Adipocyte (in vitro differentiated cells): Measurements from ENCODE around the gene LNP1.

Experiments
- DNase-seq: peaks from one replicate; pipeline ENCODE4 v3.0.0-alpha.2; 2015; ENCODE audit warnings: low read depth
- H3K27me3 ChIP-seq: replicated peaks from 2 replicates; pipeline ENCODE4 v1.7.0; 2013; ENCODE audit warnings: mild to moderate bottlenecking, low read length, moderate library complexity; ENCODE audit not compliant: control insufficient read depth, insufficient read depth
- H3K36me3 ChIP-seq: 2 replicates; pipeline ENCODE4 v1.7.0; 2013; ENCODE audit warnings: low read length, mild to moderate bottlenecking, moderate library complexity; ENCODE audit not compliant: control insufficient read depth, insufficient read depth, severe bottlenecking
- H3K4me1 ChIP-seq: 2 replicates; pipeline ENCODE4 v1.7.0; 2013; ENCODE audit warnings: mild to moderate bottlenecking, low read length, moderate library complexity; ENCODE audit not compliant: control insufficient read depth, insufficient read depth
- H3K4me3 ChIP-seq: 2 replicates; pipeline ENCODE4 v1.7.0; 2013; ENCODE audit warnings: mild to moderate bottlenecking, low read length, moderate library complexity
- H3K9ac ChIP-seq: 2 replicates; pipeline ENCODE4 v1.7.0; 2013; ENCODE audit warnings: mild to moderate bottlenecking, low read length, moderate library complexity
- H3K9me3 ChIP-seq: 2 replicates; pipeline ENCODE4 v1.7.0; 2013; ENCODE audit warnings: mild to moderate bottlenecking, low read length, moderate library complexity; ENCODE audit not compliant: control insufficient read depth

Gene LNP1

GRCh38 chr3:100401674-100402041, 319 bp downstream of the LNP1 start:
- Histone ChIP-seq H3K27me3 (no peaks in the 10 kb centered on the region), H3K36me3 (no peaks in the 10 kb centered on the region), H3K4me1 (peaks cover 33% of the 10 kb centered on the region), H3K4me3 (peak overlapping the region; percentile 94), H3K9ac (peak overlapping the region; percentile 97), H3K9me3 (no peaks in the 10 kb centered on the region)
- peak; percentile 68 for DNase-seq

- peak; percentile 86 for DNase-seq
- H3K36me3 ChIP-seq: no peaks in the 10 kb centered on the region
- peak overlapping the region; percentile 97 for H3K9ac ChIP-seq
- H3K4me1 ChIP-seq: peaks cover 33% of the 10 kb centered on the region
- H3K27me3 ChIP-seq: no peaks in the 10 kb centered on the region
- H3K4me3 ChIP-seq: peak overlapping the region; percentile 94
- H3K9me3 ChIP-seq: peaks cover 1% of the 10 kb centered on the region
Observed at GRCh38 chr3:100402256-100402655, 917 bp downstream of the LNP1 start.

GRCh38 chr3:100402891-100403290, 1.6 kb downstream of the LNP1 start:
- H3K36me3 ChIP-seq: no peaks in the 10 kb centered on the region
- peaks cover 33% of the 10 kb centered on the region for H3K4me1 ChIP-seq
- no peak for DNase-seq
- H3K9ac ChIP-seq: peak overlapping the region; percentile 97
- peak overlapping the region; percentile 94 for H3K4me3 ChIP-seq
- peaks cover 6% of the 10 kb centered on the region for H3K9me3 ChIP-seq
- H3K27me3 ChIP-seq: no peaks in the 10 kb centered on the region

- H3K4me1 ChIP-seq: peaks cover 30% of the 10 kb centered on the region
- no peaks in the 10 kb centered on the region for H3K36me3 ChIP-seq
- peaks cover 6% of the 10 kb centered on the region for H3K9me3 ChIP-seq
- H3K4me3 ChIP-seq: peak overlapping the region; percentile 94
- peak; percentile 21 for DNase-seq
- H3K27me3 ChIP-seq: no peaks in the 10 kb centered on the region
- H3K9ac ChIP-seq: peak overlapping the region; percentile 97
Observed at GRCh38 chr3:100403362-100404249, 2.3 kb downstream of the LNP1 start.

- Histone ChIP-seq H3K36me3 (no peaks in the 10 kb centered on the region), H3K9ac (no peak overlapping the region), H3K4me3 (peak overlapping the region; percentile 94), H3K9me3 (peaks cover 6% of the 10 kb centered on the region), H3K27me3 (no peaks in the 10 kb centered on the region), H3K4me1 (peaks cover 25% of the 10 kb centered on the region)
- no peak for DNase-seq
Observed at GRCh38 chr3:100404250-100404548, 2.9 kb downstream of the LNP1 start.

GRCh38 chr3:100407164-100407563, 5.8 kb downstream of the LNP1 start:
- Histone ChIP-seq H3K4me3 (no peak overlapping the region), H3K4me1 (peaks cover 22% of the 10 kb centered on the region), H3K27me3 (no peaks in the 10 kb centered on the region), H3K9me3 (peaks cover 6% of the 10 kb centered on the region), H3K36me3 (no peaks in the 10 kb centered on the region), H3K9ac (no peak overlapping the region)
- DNase-seq: no peak

GRCh38 chr3:100407977-100408532, 6.7 kb downstream of the LNP1 start:
- no peaks in the 10 kb centered on the region for H3K27me3 ChIP-seq
- H3K4me3 ChIP-seq: no peak overlapping the region
- H3K36me3 ChIP-seq: no peaks in the 10 kb centered on the region

GRCh38 chr3:100411091-100411982, 10.0 kb downstream of the LNP1 start:
- Histone ChIP-seq H3K4me1 (no peaks in the 10 kb centered on the region), H3K36me3 (no peaks in the 10 kb centered on the region), H3K4me3 (no peak overlapping the region), H3K9me3 (peaks cover 6% of the 10 kb centered on the region), H3K9ac (no peak overlapping the region), H3K27me3 (no peaks in the 10 kb centered on the region)
- no peak for DNase-seq

More at GRCh38 chr3:100407977-100408532, 6.7 kb downstream of the LNP1 start:
- no peak overlapping the region for H3K9ac ChIP-seq
- no peak for DNase-seq
- peaks cover 6% of the 10 kb centered on the region for H3K9me3 ChIP-seq
- peaks cover 13% of the 10 kb centered on the region for H3K4me1 ChIP-seq

GRCh38 chr3:100412912-100413590, 11.7 kb downstream of the LNP1 start:
- no peak overlapping the region for H3K4me3 ChIP-seq
- H3K36me3 ChIP-seq: no peaks in the 10 kb centered on the region
- H3K9me3 ChIP-seq: no peaks in the 10 kb centered on the region
- no peak for DNase-seq
- no peaks in the 10 kb centered on the region for H3K4me1 ChIP-seq
- H3K27me3 ChIP-seq: no peaks in the 10 kb centered on the region
- no peak overlapping the region for H3K9ac ChIP-seq

GRCh38 chr3:100413613-100414012, 12.3 kb downstream of the LNP1 start:
- Histone ChIP-seq H3K9me3 (no peaks in the 10 kb centered on the region), H3K4me3 (no peak overlapping the region)

GRCh38 chr3:100416176-100416575, 14.8 kb downstream of the LNP1 start:
- no peaks in the 10 kb centered on the region for H3K9me3 ChIP-seq
- H3K4me3 ChIP-seq: no peak overlapping the region
- no peaks in the 10 kb centered on the region for H3K36me3 ChIP-seq
- H3K4me1 ChIP-seq: no peaks in the 10 kb centered on the region
- no peak for DNase-seq
- no peaks in the 10 kb centered on the region for H3K27me3 ChIP-seq
- no peak overlapping the region for H3K9ac ChIP-seq

More at GRCh38 chr3:100413613-100414012, 12.3 kb downstream of the LNP1 start:
- no peak for DNase-seq
- Histone ChIP-seq H3K36me3 (no peaks in the 10 kb centered on the region), H3K27me3 (no peaks in the 10 kb centered on the region), H3K9ac (no peak overlapping the region), H3K4me1 (no peaks in the 10 kb centered on the region)
